WTC11 (cell line): ENCODE measurements around the gene ZNF622. TPM values are rescaled to one million over a fixed set of nuclear protein-coding genes. Genes with fewer than 3 reads are reported as not detected.

ENCODE experiments used
- ATAC-seq: fragments of 200-7000 bp; cut with Tn5 transposase; 2 replicates; pipeline ENCODE4 v1.10.0; 2021; ENCODE audit warnings: mild to moderate bottlenecking, moderate library complexity
- CTCF ChIA-PET: fragments of 300-600 bp; sonication (Branson Sonifier 250); formaldehyde crosslinking; loops from one replicate; lab custom pipeline; 2021; ENCODE audit warnings: antibody characterized with exemption; lab: Charles Lee
- POLR2A ChIA-PET: fragments of 350-600 bp; sonication (Branson Sonifier 250); formaldehyde crosslinking; loops from one replicate; lab custom pipeline; 2021; ENCODE audit warnings: antibody characterized with exemption; lab: Charles Lee
- DNase-seq: peaks from one replicate; pipeline ENCODE4 v3.0.0; 2021; ENCODE audit warnings: low spot score
- H3K27ac Mint-ChIP-seq: 2 replicates; pipeline ENCODE4 v1.8.0; 2021; ENCODE audit warnings: mixed read lengths
- H3K27me3 Mint-ChIP-seq: 2 replicates; pipeline ENCODE4 v1.8.0; 2021; ENCODE audit warnings: low read depth, mild to moderate bottlenecking, moderate library complexity, mixed read lengths
- H3K36me3 Mint-ChIP-seq: 2 replicates; pipeline ENCODE4 v1.8.0; 2021; ENCODE audit warnings: mixed read lengths
- H3K4me1 Mint-ChIP-seq: 2 replicates; pipeline ENCODE4 v1.8.0; 2022; ENCODE audit warnings: mixed read lengths
- H3K4me3 Mint-ChIP-seq: 2 replicates; pipeline ENCODE4 v1.8.0; 2021; ENCODE audit warnings: mild to moderate bottlenecking, moderate library complexity, mixed read lengths
- H3K9me3 Mint-ChIP-seq: 2 replicates; pipeline ENCODE4 v1.8.0; 2021; ENCODE audit warnings: mixed read lengths
- CREM ChIP-seq: sonication (generic); formaldehyde crosslinking; IDR thresholded peaks from 2 replicates; pipeline ENCODE4 v1.8.1; 2022; ENCODE audit warnings: mild to moderate bottlenecking, missing genetic modification reagents, moderate library complexity
- ELF4 ChIP-seq: sonication (generic); formaldehyde crosslinking; IDR thresholded peaks from 2 replicates; pipeline ENCODE4 v1.8.1; 2022; ENCODE audit warnings: low read depth, mild to moderate bottlenecking, moderate library complexity, missing genetic modification reagents
- GRHL2 ChIP-seq: fragments of 250-450 bp; sonication (Bioruptor Pico); IDR thresholded peaks from 2 replicates; pipeline ENCODE4 v1.8.0; 2022; ENCODE audit warnings: mild to moderate bottlenecking, moderate library complexity; ENCODE audit not compliant: insufficient replicate concordance, severe bottlenecking
- GTF2I ChIP-seq: fragments of 250-450 bp; sonication (Bioruptor Pico); conservative IDR thresholded peaks from 2 replicates; pipeline ENCODE4 v1.4.0; 2021; ENCODE audit warnings: mild to moderate bottlenecking
- JUN ChIP-seq: sonication (generic); formaldehyde crosslinking; IDR thresholded peaks from 2 replicates; pipeline ENCODE4 v1.8.0; 2023; ENCODE audit warnings: mild to moderate bottlenecking, missing genetic modification reagents
- MXD4 ChIP-seq: fragments of 250-450 bp; sonication (Bioruptor Pico); IDR thresholded peaks from 2 replicates; pipeline ENCODE4 v1.8.0; 2021; ENCODE audit warnings: mild to moderate bottlenecking, moderate library complexity, borderline replicate concordance
- NFATC4 ChIP-seq: fragments of 250-450 bp; sonication (Bioruptor Pico); IDR thresholded peaks from 2 replicates; pipeline ENCODE4 v1.9.0; 2021; ENCODE audit warnings: mild to moderate bottlenecking
- NR2C2 ChIP-seq: sonication (generic); formaldehyde crosslinking; IDR thresholded peaks from 2 replicates; pipeline ENCODE4 v1.8.0; 2022; ENCODE audit warnings: mild to moderate bottlenecking, missing genetic modification reagents
- NR3C1 ChIP-seq: sonication (generic); formaldehyde crosslinking; conservative IDR thresholded peaks from 2 replicates; pipeline ENCODE4 v1.8.1; 2023; ENCODE audit warnings: low read depth, mild to moderate bottlenecking, missing genetic modification reagents
- PRRX2 ChIP-seq: fragments of 250-450 bp; sonication (Bioruptor Pico); IDR thresholded peaks from 2 replicates; pipeline ENCODE4 v1.8.0; 2021; ENCODE audit warnings: mild to moderate bottlenecking
- SP1 ChIP-seq: sonication (generic); formaldehyde crosslinking; conservative IDR thresholded peaks from 2 replicates; pipeline ENCODE4 v1.8.1; 2022; ENCODE audit warnings: missing genetic modification reagents
- TEAD1 ChIP-seq: sonication (generic); formaldehyde crosslinking; IDR thresholded peaks from 2 replicates; pipeline ENCODE4 v1.8.0; 2022; ENCODE audit warnings: mild to moderate bottlenecking, missing genetic modification reagents
- total RNA-seq: library from RNA; stranded (reverse); gene quantifications from 3 replicates; pipeline ENCODE4 v1.2.3, GENCODE V29; 2021
- TF ChIP-seq, protein P1 (sequence below): sonication (generic); formaldehyde crosslinking; IDR thresholded peaks from 2 replicates; pipeline ENCODE4 v1.8.1; 2023; ENCODE audit warnings: mild to moderate bottlenecking, missing genetic modification reagents
- TF ChIP-seq, protein P2 (sequence below): fragments of 250-450 bp; sonication (Bioruptor Pico); IDR thresholded peaks from 2 replicates; pipeline ENCODE4 v2.1.2; 2022; ENCODE audit warnings: mild to moderate bottlenecking, moderate library complexity
- TF ChIP-seq, protein P3 (sequence below): sonication (generic); formaldehyde crosslinking; IDR thresholded peaks from 2 replicates; pipeline ENCODE4 v1.8.1; 2022; ENCODE audit warnings: mild to moderate bottlenecking, moderate library complexity, missing genetic modification reagents
- TF ChIP-seq, protein P4 (sequence below): sonication (generic); formaldehyde crosslinking; conservative IDR thresholded peaks from 2 replicates; pipeline ENCODE4 v1.8.1; 2023; ENCODE audit warnings: mild to moderate bottlenecking, low read depth, missing genetic modification reagents, moderate library complexity
- TF ChIP-seq, protein P5 (sequence below): sonication (generic); formaldehyde crosslinking; IDR thresholded peaks from 2 replicates; pipeline ENCODE4 v1.8.1; 2023; ENCODE audit warnings: mild to moderate bottlenecking, missing genetic modification reagents
- TF ChIP-seq, protein P6 (sequence below): fragments of 250-450 bp; sonication (Bioruptor Pico); IDR thresholded peaks from 2 replicates; pipeline ENCODE4 v1.9.0; 2021; ENCODE audit warnings: mild to moderate bottlenecking, borderline replicate concordance
- TF ChIP-seq, protein P7 (sequence below): sonication (generic); formaldehyde crosslinking; IDR thresholded peaks from 2 replicates; pipeline ENCODE4 v1.8.1; 2023; ENCODE audit warnings: mild to moderate bottlenecking, missing genetic modification reagents, moderate library complexity
- TF ChIP-seq, protein P8 (sequence below): sonication (generic); formaldehyde crosslinking; IDR thresholded peaks from 2 replicates; pipeline ENCODE4 v1.8.1; 2022; ENCODE audit warnings: low read depth, missing genetic modification reagents, borderline replicate concordance

Gene ZNF622
- total RNA-seq, 1 experiment from 2014 or later, result 37.9 TPM

DNA sequence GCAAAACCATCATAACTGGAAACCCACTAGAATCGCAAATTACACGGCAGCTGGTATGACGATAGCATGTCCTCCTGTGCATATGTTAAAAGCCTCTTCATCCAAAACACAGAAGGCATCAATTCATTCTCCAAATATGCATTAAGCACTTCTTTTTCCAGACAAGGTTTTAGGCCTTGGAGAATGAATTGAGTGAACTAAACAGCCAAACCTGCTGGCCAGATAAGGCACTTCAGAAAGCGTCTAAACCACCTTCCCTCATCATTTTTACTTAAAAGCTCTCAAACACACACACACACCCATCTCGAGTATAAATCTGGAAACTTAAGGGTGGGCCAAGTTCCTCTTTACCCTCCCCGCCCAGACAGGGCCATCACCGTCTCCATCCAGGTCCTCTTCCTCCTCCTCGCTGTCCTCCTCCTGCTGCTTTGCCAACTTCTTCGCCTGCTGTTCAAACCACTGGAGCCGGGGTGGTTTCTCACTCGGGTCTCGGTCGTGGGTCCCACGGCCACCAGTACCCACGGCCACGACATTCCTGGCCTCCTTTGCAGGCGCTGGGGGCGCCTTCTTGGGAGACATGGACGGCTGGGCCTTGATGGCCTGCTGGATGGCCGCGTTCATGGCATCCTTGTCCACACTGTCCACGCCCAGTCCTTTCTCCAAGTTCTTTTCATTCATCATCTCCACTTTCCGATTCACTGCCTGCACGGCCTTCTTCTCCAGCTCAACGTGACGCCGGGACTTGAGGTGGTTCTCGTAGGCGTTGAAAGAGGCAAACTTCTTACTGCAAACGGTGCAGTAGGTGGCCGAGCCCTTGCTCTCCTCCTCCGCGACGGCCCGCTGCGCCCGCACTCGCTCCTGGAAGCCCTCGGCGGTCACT, 696 bp downstream of the ZNF622 start (continued):
- TF ChIP-seq, protein P1, sequence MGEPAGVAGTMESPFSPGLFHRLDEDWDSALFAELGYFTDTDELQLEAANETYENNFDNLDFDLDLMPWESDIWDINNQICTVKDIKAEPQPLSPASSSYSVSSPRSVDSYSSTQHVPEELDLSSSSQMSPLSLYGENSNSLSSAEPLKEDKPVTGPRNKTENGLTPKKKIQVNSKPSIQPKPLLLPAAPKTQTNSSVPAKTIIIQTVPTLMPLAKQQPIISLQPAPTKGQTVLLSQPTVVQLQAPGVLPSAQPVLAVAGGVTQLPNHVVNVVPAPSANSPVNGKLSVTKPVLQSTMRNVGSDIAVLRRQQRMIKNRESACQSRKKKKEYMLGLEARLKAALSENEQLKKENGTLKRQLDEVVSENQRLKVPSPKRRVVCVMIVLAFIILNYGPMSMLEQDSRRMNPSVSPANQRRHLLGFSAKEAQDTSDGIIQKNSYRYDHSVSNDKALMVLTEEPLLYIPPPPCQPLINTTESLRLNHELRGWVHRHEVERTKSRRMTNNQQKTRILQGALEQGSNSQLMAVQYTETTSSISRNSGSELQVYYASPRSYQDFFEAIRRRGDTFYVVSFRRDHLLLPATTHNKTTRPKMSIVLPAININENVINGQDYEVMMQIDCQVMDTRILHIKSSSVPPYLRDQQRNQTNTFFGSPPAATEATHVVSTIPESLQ (CRISPR knock-in tag), result no peak
- no peak for TF ChIP-seq GTF2I (CRISPR knock-in tag)
- TF ChIP-seq SP1 (CRISPR knock-in tag), result no peak
- TF ChIP-seq PRRX2, result no peak

DNA sequence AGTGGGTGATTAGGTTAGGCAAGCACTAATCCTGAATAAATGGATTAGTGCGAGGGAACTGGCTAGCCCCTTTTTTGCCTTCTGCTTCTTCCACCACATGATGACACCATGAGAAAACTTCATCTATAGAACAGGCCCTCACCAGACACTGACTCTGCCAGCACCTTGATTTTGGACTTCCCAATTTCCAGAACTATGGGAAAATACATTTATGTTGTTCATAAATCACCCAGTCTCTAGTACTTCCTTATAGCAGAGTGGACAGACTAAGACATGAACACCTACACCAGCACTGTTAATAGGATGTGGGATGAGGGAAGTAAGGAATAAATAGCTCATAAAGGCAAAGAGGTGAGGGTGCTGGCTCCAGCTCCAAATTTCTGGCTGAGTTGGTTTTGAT, 1.4 kb downstream of the ZNF622 start:
- ATAC-seq, result no peak
- Mint-ChIP-seq H3K9me3 (no peaks in the 10 kb centered on the region), H3K27ac (no peak overlapping the region), H3K36me3 (peaks cover 39% of the 10 kb centered on the region), H3K4me3 (peak overlapping the region; percentile 97), H3K4me1 (peaks cover 29% of the 10 kb centered on the region), H3K27me3 (no peaks in the 10 kb centered on the region)
- CTCF ChIA-PET, result no interaction called here
- DNase-seq, result no peak
- POLR2A ChIA-PET, result interaction anchor here (0.5 kb wide), 1 partner anchor 10 kb away, joined by 4 read pairs; no protein-coding TSS in a partner anchor
- TF ChIP-seq TEAD1 (CRISPR knock-in tag) (no peak), CREM (CRISPR knock-in tag) (no peak), JUN (CRISPR knock-in tag) (no peak), NFATC4 (no peak), ELF4 (CRISPR knock-in tag) (no peak), MXD4 (CRISPR knock-in tag) (no peak), GRHL2 (no peak), NR2C2 (CRISPR knock-in tag) (no peak), NR3C1 (CRISPR knock-in tag) (no peak)
- TF ChIP-seq, protein P2, sequence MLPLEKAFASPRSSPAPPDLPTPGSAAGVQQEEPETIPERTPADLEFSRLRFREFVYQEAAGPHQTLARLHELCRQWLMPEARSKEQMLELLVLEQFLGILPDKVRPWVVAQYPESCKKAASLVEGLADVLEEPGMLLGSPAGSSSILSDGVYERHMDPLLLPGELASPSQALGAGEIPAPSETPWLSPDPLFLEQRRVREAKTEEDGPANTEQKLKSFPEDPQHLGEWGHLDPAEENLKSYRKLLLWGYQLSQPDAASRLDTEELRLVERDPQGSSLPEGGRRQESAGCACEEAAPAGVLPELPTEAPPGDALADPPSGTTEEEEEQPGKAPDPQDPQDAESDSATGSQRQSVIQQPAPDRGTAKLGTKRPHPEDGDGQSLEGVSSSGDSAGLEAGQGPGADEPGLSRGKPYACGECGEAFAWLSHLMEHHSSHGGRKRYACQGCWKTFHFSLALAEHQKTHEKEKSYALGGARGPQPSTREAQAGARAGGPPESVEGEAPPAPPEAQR (CRISPR knock-in tag), result no peak
- TF ChIP-seq, protein P3, sequence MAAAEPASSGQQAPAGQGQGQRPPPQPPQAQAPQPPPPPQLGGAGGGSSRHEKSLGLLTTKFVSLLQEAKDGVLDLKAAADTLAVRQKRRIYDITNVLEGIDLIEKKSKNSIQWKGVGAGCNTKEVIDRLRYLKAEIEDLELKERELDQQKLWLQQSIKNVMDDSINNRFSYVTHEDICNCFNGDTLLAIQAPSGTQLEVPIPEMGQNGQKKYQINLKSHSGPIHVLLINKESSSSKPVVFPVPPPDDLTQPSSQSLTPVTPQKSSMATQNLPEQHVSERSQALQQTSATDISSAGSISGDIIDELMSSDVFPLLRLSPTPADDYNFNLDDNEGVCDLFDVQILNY (CRISPR knock-in tag), result no peak
- TF ChIP-seq, protein P4, sequence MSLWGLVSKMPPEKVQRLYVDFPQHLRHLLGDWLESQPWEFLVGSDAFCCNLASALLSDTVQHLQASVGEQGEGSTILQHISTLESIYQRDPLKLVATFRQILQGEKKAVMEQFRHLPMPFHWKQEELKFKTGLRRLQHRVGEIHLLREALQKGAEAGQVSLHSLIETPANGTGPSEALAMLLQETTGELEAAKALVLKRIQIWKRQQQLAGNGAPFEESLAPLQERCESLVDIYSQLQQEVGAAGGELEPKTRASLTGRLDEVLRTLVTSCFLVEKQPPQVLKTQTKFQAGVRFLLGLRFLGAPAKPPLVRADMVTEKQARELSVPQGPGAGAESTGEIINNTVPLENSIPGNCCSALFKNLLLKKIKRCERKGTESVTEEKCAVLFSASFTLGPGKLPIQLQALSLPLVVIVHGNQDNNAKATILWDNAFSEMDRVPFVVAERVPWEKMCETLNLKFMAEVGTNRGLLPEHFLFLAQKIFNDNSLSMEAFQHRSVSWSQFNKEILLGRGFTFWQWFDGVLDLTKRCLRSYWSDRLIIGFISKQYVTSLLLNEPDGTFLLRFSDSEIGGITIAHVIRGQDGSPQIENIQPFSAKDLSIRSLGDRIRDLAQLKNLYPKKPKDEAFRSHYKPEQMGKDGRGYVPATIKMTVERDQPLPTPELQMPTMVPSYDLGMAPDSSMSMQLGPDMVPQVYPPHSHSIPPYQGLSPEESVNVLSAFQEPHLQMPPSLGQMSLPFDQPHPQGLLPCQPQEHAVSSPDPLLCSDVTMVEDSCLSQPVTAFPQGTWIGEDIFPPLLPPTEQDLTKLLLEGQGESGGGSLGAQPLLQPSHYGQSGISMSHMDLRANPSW (CRISPR knock-in tag), result no peak
- TF ChIP-seq, protein P5, sequence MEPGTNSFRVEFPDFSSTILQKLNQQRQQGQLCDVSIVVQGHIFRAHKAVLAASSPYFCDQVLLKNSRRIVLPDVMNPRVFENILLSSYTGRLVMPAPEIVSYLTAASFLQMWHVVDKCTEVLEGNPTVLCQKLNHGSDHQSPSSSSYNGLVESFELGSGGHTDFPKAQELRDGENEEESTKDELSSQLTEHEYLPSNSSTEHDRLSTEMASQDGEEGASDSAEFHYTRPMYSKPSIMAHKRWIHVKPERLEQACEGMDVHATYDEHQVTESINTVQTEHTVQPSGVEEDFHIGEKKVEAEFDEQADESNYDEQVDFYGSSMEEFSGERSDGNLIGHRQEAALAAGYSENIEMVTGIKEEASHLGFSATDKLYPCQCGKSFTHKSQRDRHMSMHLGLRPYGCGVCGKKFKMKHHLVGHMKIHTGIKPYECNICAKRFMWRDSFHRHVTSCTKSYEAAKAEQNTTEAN (CRISPR knock-in tag), result no peak
- TF ChIP-seq, protein P6, sequence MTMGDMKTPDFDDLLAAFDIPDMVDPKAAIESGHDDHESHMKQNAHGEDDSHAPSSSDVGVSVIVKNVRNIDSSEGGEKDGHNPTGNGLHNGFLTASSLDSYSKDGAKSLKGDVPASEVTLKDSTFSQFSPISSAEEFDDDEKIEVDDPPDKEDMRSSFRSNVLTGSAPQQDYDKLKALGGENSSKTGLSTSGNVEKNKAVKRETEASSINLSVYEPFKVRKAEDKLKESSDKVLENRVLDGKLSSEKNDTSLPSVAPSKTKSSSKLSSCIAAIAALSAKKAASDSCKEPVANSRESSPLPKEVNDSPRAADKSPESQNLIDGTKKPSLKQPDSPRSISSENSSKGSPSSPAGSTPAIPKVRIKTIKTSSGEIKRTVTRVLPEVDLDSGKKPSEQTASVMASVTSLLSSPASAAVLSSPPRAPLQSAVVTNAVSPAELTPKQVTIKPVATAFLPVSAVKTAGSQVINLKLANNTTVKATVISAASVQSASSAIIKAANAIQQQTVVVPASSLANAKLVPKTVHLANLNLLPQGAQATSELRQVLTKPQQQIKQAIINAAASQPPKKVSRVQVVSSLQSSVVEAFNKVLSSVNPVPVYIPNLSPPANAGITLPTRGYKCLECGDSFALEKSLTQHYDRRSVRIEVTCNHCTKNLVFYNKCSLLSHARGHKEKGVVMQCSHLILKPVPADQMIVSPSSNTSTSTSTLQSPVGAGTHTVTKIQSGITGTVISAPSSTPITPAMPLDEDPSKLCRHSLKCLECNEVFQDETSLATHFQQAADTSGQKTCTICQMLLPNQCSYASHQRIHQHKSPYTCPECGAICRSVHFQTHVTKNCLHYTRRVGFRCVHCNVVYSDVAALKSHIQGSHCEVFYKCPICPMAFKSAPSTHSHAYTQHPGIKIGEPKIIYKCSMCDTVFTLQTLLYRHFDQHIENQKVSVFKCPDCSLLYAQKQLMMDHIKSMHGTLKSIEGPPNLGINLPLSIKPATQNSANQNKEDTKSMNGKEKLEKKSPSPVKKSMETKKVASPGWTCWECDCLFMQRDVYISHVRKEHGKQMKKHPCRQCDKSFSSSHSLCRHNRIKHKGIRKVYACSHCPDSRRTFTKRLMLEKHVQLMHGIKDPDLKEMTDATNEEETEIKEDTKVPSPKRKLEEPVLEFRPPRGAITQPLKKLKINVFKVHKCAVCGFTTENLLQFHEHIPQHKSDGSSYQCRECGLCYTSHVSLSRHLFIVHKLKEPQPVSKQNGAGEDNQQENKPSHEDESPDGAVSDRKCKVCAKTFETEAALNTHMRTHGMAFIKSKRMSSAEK, result no peak
- TF ChIP-seq, protein P7, sequence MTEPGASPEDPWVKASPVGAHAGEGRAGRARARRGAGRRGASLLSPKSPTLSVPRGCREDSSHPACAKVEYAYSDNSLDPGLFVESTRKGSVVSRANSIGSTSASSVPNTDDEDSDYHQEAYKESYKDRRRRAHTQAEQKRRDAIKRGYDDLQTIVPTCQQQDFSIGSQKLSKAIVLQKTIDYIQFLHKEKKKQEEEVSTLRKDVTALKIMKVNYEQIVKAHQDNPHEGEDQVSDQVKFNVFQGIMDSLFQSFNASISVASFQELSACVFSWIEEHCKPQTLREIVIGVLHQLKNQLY (CRISPR knock-in tag), result no peak
- TF ChIP-seq, protein P8, sequence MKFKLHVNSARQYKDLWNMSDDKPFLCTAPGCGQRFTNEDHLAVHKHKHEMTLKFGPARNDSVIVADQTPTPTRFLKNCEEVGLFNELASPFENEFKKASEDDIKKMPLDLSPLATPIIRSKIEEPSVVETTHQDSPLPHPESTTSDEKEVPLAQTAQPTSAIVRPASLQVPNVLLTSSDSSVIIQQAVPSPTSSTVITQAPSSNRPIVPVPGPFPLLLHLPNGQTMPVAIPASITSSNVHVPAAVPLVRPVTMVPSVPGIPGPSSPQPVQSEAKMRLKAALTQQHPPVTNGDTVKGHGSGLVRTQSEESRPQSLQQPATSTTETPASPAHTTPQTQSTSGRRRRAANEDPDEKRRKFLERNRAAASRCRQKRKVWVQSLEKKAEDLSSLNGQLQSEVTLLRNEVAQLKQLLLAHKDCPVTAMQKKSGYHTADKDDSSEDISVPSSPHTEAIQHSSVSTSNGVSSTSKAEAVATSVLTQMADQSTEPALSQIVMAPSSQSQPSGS (CRISPR knock-in tag), result no peak
